ENCODE results near the gene PRPF18.

- no peak for TF ChIP-seq CTCF (conservative IDR thresholded peaks at IDR 0.05)
- TF ChIP-seq EZH2 (IDR thresholded peaks at IDR 0.05; ENCODE audit: low read depth): no peak
These were observed 46.2 kb downstream of the PRPF18 start for GRCh38 chr10:13632884-13633440.

Measured in PC-9 (cell line).